ENCODE data around the gene NTMT1.
A peak's percentile ranks its signal among the peaks of the same experiment; 100 is the strongest.

Gene NTMT1

GRCh38 chr9:129617167-129617566 lies 8.8 kb upstream of the NTMT1 start:
- H3K9ac ChIP-seq (ENCODE audit: low read depth, low read length) = no peak overlapping the region
- H3K4me1 ChIP-seq (ENCODE audit: insufficient read depth, low read length) = peaks cover 3% of the 10 kb centered on the region; the same call in 1 of the 2 replicates
- H3K9me3 ChIP-seq (ENCODE audit: control insufficient read depth, insufficient read depth, low read length) = no peaks in the 10 kb centered on the region
- no peaks in the 10 kb centered on the region for H3K36me3 ChIP-seq (ENCODE audit: insufficient read depth, low read length)

GRCh38 chr9:129619787-129620668 lies 5.9 kb upstream of the NTMT1 start:
- H3K4me1 ChIP-seq (ENCODE audit: insufficient read depth, low read length) = peaks cover 3% of the 10 kb centered on the region; the same call in 1 of the 2 replicates
- no peaks in the 10 kb centered on the region for H3K36me3 ChIP-seq (ENCODE audit: insufficient read depth, low read length)
- H3K9ac ChIP-seq (ENCODE audit: low read depth, low read length) = peak overlapping the region; percentile 43
- H3K9me3 ChIP-seq (ENCODE audit: control insufficient read depth, insufficient read depth, low read length) = no peaks in the 10 kb centered on the region

GRCh38 chr9:129620669-129621295 lies 5.2 kb upstream of the NTMT1 start, which contains the start of gene C9orf50:
TSS of gene C9orf50 (minus strand) at chr9:129621101. CDS start at chr9:129620574, 527 bp downstream.
- Histone ChIP-seq H3K9me3 (ENCODE audit: control insufficient read depth, insufficient read depth, low read length) (no peaks in the 10 kb centered on the region), H3K36me3 (ENCODE audit: insufficient read depth, low read length) (no peaks in the 10 kb centered on the region), H3K9ac (ENCODE audit: low read depth, low read length) (peak within 1 kb of the TSS; percentile 43), H3K4me1 (ENCODE audit: insufficient read depth, low read length) (peaks cover 3% of the 10 kb centered on the region; the same call in 1 of the 2 replicates)

DNA sequence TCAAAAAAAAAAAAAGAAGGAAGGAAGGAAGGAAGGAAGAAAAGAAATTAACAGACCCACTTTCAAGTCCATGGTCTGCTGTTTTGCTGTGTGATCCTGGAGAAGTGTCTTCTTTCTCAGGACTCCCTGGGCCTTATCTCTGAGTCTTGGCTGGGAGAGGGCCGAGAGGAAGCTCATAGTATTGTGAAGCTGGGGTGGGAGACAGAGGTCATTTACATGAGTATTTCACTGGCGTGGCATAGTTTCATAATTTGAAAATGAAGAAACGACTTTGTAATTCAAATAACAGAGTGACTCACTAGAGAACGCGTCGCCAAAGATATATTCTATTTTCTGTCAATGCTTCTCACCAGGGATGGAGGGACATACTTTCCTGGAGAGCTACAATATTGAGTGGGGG lies 2.6 kb upstream of the NTMT1 start:
- Histone ChIP-seq H3K4me1 (ENCODE audit: insufficient read depth, low read length) (0 out of 2 replicates have a peak, but pooled peaks cover 5% of the 10 kb centered on the region), H3K9ac (ENCODE audit: low read depth, low read length) (no peak overlapping the region)

GRCh38 chr9:129624168-129624759 lies 1.7 kb upstream of the NTMT1 start:
- H3K36me3 ChIP-seq (ENCODE audit: insufficient read depth, low read length) = no peaks in the 10 kb centered on the region
- H3K9ac ChIP-seq (ENCODE audit: low read depth, low read length) = no peak overlapping the region
- H3K9me3 ChIP-seq (ENCODE audit: control insufficient read depth, insufficient read depth, low read length) = no peaks in the 10 kb centered on the region
- H3K4me1 ChIP-seq (ENCODE audit: insufficient read depth, low read length) = 0 out of 2 replicates have a peak, but pooled peaks cover 5% of the 10 kb centered on the region

More for the DNA sequence above, 2.6 kb upstream of the NTMT1 start:
- H3K36me3 ChIP-seq (ENCODE audit: insufficient read depth, low read length) = no peaks in the 10 kb centered on the region
- no peaks in the 10 kb centered on the region for H3K9me3 ChIP-seq (ENCODE audit: control insufficient read depth, insufficient read depth, low read length)

- Histone ChIP-seq H3K36me3 (ENCODE audit: insufficient read depth, low read length) (no peaks in the 10 kb centered on the region), H3K9me3 (ENCODE audit: control insufficient read depth, insufficient read depth, low read length) (no peaks in the 10 kb centered on the region), H3K4me1 (ENCODE audit: insufficient read depth, low read length) (0 out of 2 replicates have a peak, but pooled peaks cover 5% of the 10 kb centered on the region), H3K9ac (ENCODE audit: low read depth, low read length) (peak overlapping the region; percentile 100; the same call in 1 of the 2 replicates)
Measured at GRCh38 chr9:129624947-129625346, 1.0 kb upstream of the NTMT1 start.

DNA sequence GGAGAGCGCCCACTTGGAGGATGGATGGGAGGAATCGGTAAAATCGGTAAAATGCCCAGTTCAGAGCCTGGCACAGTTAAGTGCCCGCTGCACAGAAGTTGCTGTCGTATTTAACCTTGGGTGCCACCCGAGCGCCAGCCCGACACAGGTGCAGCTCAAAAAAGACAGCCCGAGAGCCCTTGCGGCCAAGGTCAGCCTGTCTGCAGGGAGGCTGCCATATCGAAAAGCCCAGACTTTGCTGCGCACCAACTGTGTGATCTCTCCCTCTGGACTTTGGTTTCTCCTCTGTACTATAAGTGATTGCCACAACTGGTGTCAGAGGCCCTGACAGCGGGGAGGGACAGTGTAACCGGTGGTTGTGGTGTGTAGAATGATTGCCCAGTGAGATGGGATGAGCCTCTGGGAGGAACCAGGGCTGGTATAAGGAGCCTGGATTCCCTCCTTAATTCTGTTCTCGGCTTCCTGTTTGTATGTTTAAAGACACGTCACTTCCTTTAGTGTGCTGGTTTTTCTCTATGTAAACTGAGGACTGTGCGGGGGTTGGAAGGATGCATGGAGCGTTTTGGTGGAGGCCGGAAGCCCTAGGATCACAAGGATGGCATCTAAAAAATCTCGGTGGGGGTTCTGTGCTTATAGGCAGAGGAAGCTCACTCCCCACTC lies 792 bp downstream of the NTMT1 start:
- Histone ChIP-seq H3K4me1 (ENCODE audit: insufficient read depth, low read length) (peaks cover 11% of the 10 kb centered on the region; the same call in 1 of the 2 replicates), H3K36me3 (ENCODE audit: insufficient read depth, low read length) (no peaks in the 10 kb centered on the region), H3K9me3 (ENCODE audit: control insufficient read depth, insufficient read depth, low read length) (no peaks in the 10 kb centered on the region), H3K9ac (ENCODE audit: low read depth, low read length) (peak overlapping the region; percentile 100)

DNA sequence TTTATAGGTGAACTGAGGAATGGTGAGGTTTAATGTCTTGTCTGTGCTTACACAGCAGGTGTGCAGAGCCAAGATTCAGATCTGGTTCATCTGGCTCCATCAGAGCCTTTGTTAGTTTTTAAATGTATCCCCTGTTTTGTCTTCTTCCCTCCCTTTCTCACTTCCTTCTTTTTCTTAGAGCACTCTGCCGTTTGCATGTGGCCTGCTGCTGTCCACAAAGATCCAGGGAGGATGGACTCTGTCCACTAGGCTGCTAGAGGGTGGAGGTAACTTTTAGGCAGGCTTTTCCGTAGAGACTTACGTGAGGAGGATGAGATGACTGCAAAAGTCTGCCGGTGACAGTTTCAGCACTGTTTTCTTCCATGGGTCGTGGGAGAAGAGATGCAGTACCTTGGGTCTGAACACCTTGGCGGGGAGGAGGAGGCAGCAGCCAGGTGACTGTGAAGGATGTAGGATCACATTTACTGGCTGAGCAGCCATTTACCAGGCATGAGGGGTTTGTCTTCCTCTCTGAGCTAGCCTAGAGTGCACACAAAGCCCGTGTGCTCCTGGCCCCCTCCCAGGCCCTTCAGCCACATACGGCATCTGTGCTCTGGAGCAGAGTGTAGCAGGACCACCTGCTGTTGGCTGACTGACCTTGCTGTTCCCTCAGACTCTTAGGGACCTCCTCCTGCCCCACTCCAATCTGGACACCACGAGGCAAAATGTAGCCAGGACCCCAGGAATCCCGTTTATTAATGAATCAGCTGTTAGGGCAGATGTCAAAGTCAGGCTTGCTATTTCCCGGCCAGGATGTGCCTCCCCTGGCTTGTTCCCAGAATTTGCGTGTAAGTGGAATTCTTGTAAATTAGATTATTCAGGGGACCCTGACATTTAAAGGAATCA lies 1.8 kb downstream of the NTMT1 start:
- no peaks in the 10 kb centered on the region for H3K9me3 ChIP-seq (ENCODE audit: control insufficient read depth, insufficient read depth, low read length)
- peaks cover 3% of the 10 kb centered on the region; the same call in 1 of the 2 replicates for H3K36me3 ChIP-seq (ENCODE audit: insufficient read depth, low read length)
- peaks cover 11% of the 10 kb centered on the region; the same call in 1 of the 2 replicates for H3K4me1 ChIP-seq (ENCODE audit: insufficient read depth, low read length)
- H3K9ac ChIP-seq (ENCODE audit: low read depth, low read length) = peak overlapping the region; percentile 100; the same call in 1 of the 2 replicates

DNA sequence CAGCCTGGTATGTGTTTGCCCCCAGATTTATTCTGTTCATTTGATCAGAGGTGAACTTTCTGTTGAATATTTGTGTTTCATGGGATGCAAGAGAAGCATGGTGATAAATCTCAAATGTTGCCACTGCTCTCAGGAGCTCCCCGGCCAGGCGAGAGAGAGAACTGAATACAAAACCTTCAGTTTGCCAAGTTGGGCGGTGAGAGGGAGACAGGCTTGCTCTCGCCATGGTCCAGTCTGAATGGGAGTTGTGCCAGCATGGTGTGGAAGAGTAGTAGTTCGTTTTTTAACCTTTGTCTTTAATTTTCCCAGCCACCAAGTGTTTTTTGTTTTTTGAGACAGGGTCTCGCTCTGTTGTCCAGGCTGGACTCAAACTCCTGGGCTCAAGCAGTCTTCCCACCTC lies 2.7 kb downstream of the NTMT1 start:
- H3K9ac ChIP-seq (ENCODE audit: low read depth, low read length) = no peak overlapping the region
- H3K9me3 ChIP-seq (ENCODE audit: control insufficient read depth, insufficient read depth, low read length) = no peaks in the 10 kb centered on the region
- peaks cover 6% of the 10 kb centered on the region; the same call in 1 of the 2 replicates for H3K36me3 ChIP-seq (ENCODE audit: insufficient read depth, low read length)
- H3K4me1 ChIP-seq (ENCODE audit: insufficient read depth, low read length) = peaks cover 11% of the 10 kb centered on the region; the same call in 1 of the 2 replicates

DNA sequence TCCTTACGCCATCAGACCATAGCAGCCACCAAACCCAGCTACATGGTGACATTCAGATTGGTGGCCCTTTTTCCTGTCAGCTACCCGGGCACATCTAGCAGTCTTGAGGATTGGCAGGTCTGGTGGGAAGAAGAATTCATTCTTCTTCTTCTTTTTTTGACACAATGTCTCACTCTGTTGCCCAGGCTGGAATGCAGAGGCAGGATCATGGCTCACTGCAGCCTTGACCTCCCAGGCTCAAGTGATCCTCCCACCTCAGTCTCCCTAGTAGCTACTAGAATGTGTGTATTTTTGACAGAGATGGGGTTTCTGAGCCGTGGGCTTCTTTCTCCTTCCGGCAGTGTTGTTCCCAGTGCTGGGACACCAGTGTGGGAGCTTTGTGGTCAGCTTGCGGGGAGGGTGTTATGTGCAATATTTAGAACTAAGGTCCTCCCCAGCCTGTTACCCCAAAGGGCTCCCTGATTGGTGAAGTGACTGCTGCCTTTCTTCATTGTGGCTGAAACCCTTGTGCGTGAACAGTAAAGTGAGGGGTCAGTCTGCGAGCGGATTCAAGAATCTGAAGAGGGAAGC lies 3.4 kb downstream of the NTMT1 start:
- Histone ChIP-seq H3K36me3 (ENCODE audit: insufficient read depth, low read length) (peaks cover 6% of the 10 kb centered on the region; the same call in 1 of the 2 replicates), H3K4me1 (ENCODE audit: insufficient read depth, low read length) (peaks cover 11% of the 10 kb centered on the region; the same call in 1 of the 2 replicates), H3K9ac (ENCODE audit: low read depth, low read length) (no peak overlapping the region), H3K9me3 (ENCODE audit: control insufficient read depth, insufficient read depth, low read length) (no peaks in the 10 kb centered on the region)

- Histone ChIP-seq H3K36me3 (ENCODE audit: insufficient read depth, low read length) (peaks cover 11% of the 10 kb centered on the region; the same call in 1 of the 2 replicates), H3K9ac (ENCODE audit: low read depth, low read length) (no peak overlapping the region), H3K4me1 (ENCODE audit: insufficient read depth, low read length) (peaks cover 11% of the 10 kb centered on the region; the same call in 1 of the 2 replicates), H3K9me3 (ENCODE audit: control insufficient read depth, insufficient read depth, low read length) (no peaks in the 10 kb centered on the region)
Measured at GRCh38 chr9:129630967-129631673, 5.2 kb downstream of the NTMT1 start.

DNA sequence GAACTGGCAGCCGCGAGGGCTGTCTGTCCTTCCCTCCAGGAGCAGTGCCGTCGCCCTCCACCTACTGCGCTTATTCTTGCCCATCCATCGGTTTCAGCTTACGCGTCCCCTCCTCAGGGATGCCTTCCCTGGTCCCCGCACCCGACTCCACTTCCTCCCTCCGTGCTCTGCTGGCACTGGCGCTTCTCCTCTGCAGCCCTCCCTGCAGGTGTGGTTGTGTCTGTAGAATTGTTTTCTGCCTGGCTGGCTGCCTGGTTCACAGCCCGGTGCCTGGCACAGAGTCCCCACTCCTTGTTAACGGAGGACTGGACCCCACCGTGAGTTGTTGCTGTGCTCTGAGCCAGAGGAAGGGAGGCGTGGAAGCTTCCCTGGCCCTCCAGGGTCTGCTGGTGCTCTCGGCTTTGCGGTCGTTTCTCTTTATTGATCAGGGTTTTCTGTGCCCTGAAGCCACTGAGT lies 5.7 kb downstream of the NTMT1 start:
- H3K4me1 ChIP-seq (ENCODE audit: insufficient read depth, low read length) = peaks cover 11% of the 10 kb centered on the region; the same call in 1 of the 2 replicates
- H3K9me3 ChIP-seq (ENCODE audit: control insufficient read depth, insufficient read depth, low read length) = no peaks in the 10 kb centered on the region
- H3K9ac ChIP-seq (ENCODE audit: low read depth, low read length) = no peak overlapping the region
- H3K36me3 ChIP-seq (ENCODE audit: insufficient read depth, low read length) = peaks cover 11% of the 10 kb centered on the region; the same call in 1 of the 2 replicates

Measured in ES-I3 (cell line).